NT2/D1 (cell line): Measurements from ENCODE around the gene SLC4A4.

Experiments used
- SUZ12 ChIP-seq: IDR thresholded peaks from 2 replicates; pipeline ENCODE4 v1.6.1; 2011; ENCODE audit not compliant: insufficient read length, insufficient read depth; ENCODE audit errors: extremely low read depth
- YY1 ChIP-seq: IDR thresholded peaks from 2 replicates; pipeline ENCODE4 v1.6.1; 2011; ENCODE audit not compliant: insufficient read length, insufficient read depth
- ZNF274 ChIP-seq: IDR thresholded peaks from 2 replicates; pipeline ENCODE4 v1.6.1; 2011; ENCODE audit warnings: mild to moderate bottlenecking, low read depth, low read length

DNA sequence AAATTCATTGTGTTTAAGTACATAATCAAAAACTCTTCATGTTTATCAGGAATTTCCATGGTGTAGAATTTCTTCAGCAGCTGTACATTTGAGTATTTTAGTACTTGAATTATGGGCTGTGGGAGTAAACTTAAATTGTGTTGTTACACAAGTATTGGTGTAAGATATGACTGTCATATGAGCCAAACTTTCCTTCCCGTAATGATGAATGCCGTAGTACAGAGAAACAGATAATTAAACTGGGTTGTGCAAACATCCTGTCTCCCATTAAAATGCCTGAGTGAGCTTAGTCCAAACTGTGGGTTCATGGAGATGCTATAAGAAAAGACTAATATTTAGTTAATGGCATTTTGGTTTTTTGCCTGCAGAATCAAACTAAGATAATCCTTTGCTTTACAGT, 159.2 kb downstream of the SLC4A4 start:
- no peak for TF ChIP-seq YY1
- TF ChIP-seq ZNF274: no peak
- no peak for TF ChIP-seq SUZ12
